Osteoblast (primary cell): ENCODE data around the gene LCLAT1. TPM values are rescaled to one million over a fixed set of nuclear protein-coding genes. Genes with fewer than 3 reads are reported as not detected.

ENCODE experiments used
- DNase-seq: peaks from one replicate; pipeline ENCODE4 v3.0.0; 2011; ENCODE audit warnings: low spot score, mixed read lengths; ENCODE audit not compliant: insufficient read length; ENCODE audit errors: missing footprints
- H2AFZ ChIP-seq: 2 replicates; pipeline ENCODE4 v1.6.0; 2011; ENCODE audit warnings: mild to moderate bottlenecking, low read length
- H3K27ac ChIP-seq: 2 replicates; pipeline ENCODE4 v1.5.1; 2011; ENCODE audit warnings: mild to moderate bottlenecking, low read depth, low read length, moderate library complexity
- H3K27me3 ChIP-seq: 2 replicates; pipeline ENCODE4 v1.6.0; 2012; ENCODE audit warnings: mild to moderate bottlenecking, control low read depth, inconsistent platforms, low read length, moderate library complexity; ENCODE audit not compliant: insufficient read depth
- H3K36me3 ChIP-seq: 2 replicates; pipeline ENCODE4 v1.5.1; 2011; ENCODE audit warnings: mild to moderate bottlenecking, low read length, control low read depth, moderate library complexity; ENCODE audit not compliant: insufficient read depth
- H3K4me1 ChIP-seq: 2 replicates; pipeline ENCODE4 v1.5.1; 2011; ENCODE audit warnings: mild to moderate bottlenecking, low read length, control low read depth, moderate library complexity; ENCODE audit not compliant: insufficient read depth
- H3K4me2 ChIP-seq: 2 replicates; pipeline ENCODE4 v1.6.0; 2011; ENCODE audit warnings: mild to moderate bottlenecking, low read length; ENCODE audit not compliant: insufficient read depth
- H3K4me3 ChIP-seq: fragments of 200-600 bp; sonication (generic); 3 replicates; pipeline ENCODE4 v1.5.1; 2012; ENCODE audit warnings: mild to moderate bottlenecking, low read length, inconsistent platforms; ENCODE audit not compliant: insufficient read depth
- H3K79me2 ChIP-seq: 2 replicates; pipeline ENCODE4 v1.6.0; 2012; ENCODE audit warnings: mild to moderate bottlenecking, low read length, control low read depth, inconsistent platforms; ENCODE audit not compliant: insufficient read depth
- H3K9me3 ChIP-seq: 2 replicates; pipeline ENCODE4 v1.5.1; 2011; ENCODE audit warnings: low read depth, low read length, control low read depth
- H4K20me1 ChIP-seq: 2 replicates; pipeline ENCODE4 v1.6.0; 2012; ENCODE audit warnings: mild to moderate bottlenecking, low read length, control low read depth; ENCODE audit not compliant: insufficient read depth
- total RNA-seq: library from RNA; depleted of rRNA; stranded (reverse); fragments of >200 nt; gene quantifications from 2 replicates; pipeline ENCODE4 v1.2.3, GENCODE V29; 2012
- TF ChIP-seq, protein P1 (sequence below): IDR thresholded peaks from 2 replicates; pipeline ENCODE4 v1.5.1; 2011; ENCODE audit warnings: mild to moderate bottlenecking, low read depth, low read length, moderate library complexity; ENCODE audit errors: extremely low read depth

The LCLAT1 gene
- total RNA-seq, 1 donor, result 29.7 TPM

DNA sequence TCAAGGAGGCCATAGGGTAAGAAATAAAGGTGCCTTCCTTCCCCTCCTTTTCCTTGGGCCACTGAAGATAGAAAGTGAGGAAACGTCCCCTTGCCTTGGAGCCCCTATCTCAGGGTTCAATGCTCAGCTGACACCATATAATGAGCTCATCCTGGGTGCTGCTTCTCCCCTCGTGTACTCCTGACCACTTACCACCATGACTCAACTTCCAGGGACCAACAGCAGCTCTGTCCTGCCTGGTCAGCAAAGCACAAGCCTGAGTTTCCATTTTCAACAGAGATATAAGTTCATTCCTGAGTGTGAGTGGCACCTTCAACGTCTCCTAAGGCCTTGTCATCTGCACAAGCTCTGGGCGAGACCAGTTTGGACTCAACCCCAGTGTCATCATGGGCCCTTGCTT, 209.0 kb downstream of the LCLAT1 start:
- Histone ChIP-seq H3K27me3 (no peaks in the 10 kb centered on the region), H3K27ac (peak overlapping the region; percentile 39), H3K36me3 (no peaks in the 10 kb centered on the region), H2AFZ (peak overlapping the region; percentile 17), H4K20me1 (no peaks in the 10 kb centered on the region), H3K9me3 (no peaks in the 10 kb centered on the region), H3K4me3 (no peak overlapping the region), H3K79me2 (no peaks in the 10 kb centered on the region), H3K4me1 (peaks cover 15% of the 10 kb centered on the region), H3K4me2 (no peak overlapping the region)
- TF ChIP-seq, protein P1, sequence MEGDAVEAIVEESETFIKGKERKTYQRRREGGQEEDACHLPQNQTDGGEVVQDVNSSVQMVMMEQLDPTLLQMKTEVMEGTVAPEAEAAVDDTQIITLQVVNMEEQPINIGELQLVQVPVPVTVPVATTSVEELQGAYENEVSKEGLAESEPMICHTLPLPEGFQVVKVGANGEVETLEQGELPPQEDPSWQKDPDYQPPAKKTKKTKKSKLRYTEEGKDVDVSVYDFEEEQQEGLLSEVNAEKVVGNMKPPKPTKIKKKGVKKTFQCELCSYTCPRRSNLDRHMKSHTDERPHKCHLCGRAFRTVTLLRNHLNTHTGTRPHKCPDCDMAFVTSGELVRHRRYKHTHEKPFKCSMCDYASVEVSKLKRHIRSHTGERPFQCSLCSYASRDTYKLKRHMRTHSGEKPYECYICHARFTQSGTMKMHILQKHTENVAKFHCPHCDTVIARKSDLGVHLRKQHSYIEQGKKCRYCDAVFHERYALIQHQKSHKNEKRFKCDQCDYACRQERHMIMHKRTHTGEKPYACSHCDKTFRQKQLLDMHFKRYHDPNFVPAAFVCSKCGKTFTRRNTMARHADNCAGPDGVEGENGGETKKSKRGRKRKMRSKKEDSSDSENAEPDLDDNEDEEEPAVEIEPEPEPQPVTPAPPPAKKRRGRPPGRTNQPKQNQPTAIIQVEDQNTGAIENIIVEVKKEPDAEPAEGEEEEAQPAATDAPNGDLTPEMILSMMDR, result no peak
- peak; percentile 68 for DNase-seq

DNA sequence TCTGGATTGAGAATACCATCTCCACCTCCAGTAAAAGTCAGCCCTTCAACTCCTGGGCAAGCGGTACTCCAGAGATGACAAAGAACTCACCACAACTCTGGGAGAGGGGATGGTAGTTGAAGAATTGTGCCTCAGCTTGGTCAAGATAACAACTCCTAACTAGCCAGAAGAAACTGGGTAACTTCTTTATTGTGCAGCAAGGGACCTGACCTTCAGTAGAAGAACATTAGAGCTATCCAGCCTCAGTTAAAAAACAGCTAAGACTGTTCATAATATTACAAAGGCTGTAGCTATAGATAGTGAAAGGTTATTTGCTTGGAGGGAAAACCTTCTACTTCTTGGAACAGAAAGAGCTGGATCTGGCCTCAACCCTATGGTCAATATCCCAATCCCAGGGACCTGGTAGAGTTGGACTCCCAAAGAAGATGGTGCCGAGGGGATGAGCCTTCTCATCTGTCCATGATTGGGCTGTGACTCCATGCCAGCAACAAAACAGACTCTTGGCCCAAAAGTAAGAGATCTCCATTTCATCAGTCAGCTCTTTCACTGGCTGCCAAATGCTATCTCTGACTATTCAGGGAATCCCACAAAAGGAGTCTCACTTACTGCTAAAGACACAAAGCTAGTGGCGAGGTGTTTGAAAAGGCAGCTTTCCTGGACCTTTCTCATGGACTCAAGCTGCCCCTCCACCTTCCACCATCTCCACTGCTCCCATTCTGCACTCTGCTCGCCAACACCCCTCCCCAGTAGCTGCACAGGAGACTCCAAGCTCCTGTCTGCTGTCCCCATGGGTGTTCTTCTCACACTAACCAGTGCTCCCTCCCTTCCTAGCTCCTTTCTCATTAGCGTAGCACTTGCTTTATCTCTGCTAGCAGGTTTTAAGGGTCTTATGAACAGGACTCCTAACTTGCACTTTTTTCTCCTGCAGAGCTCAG, 214.4 kb downstream of the LCLAT1 start:
- H3K27me3 ChIP-seq, result no peaks in the 10 kb centered on the region
- TF ChIP-seq, protein P1, result no peak
- H3K4me2 ChIP-seq, result no peak overlapping the region
- H3K27ac ChIP-seq, result no peak overlapping the region
- no peak for DNase-seq
- H4K20me1 ChIP-seq, result no peaks in the 10 kb centered on the region
- H3K4me3 ChIP-seq, result no peak overlapping the region
- no peak overlapping the region for H2AFZ ChIP-seq
- no peaks in the 10 kb centered on the region for H3K36me3 ChIP-seq
- H3K4me1 ChIP-seq, result peaks cover 26% of the 10 kb centered on the region
- no peaks in the 10 kb centered on the region for H3K79me2 ChIP-seq
- H3K9me3 ChIP-seq, result no peaks in the 10 kb centered on the region

DNA sequence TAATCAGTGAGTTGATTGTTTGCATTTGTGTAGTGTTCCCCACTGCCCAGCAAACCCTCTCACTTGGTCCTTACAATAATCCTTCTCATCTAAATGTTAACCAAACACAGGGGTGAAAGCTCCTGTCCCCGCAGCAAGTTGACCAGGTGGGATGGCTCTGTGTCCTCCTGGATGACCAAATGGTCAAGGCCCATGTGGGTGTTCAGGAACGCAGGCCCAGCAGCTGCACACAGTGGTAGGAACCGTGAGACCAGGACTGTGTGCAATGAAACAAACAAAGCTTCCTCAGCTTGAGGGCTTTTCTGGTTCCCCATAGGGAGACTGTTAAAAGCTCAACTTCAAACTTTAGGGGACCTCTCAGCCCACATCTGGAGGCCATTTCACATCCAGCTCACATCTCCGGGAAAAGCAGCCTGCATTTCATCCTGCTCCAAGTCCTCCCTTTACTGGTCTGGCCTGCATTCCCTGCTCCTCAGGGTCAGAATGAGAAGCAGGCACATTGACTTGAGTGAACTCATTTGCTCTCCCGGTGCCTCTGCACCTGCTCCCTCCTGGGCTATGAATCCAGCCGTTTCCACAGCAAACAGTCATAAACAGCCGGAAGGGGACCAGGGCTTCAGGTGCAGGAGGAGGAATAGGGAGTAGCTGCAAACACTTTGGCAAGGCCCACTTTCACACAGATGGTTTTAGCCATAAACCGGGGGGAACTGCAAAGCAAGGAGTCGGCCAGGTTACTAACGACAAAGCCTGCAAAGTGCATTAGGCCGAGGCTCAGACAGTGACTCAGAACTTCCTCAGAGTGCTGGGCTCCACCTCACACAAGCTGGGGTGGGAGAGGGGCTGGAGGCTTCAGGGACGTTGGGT, 215.5 kb downstream of the LCLAT1 start:
- H3K27me3 ChIP-seq, result no peaks in the 10 kb centered on the region
- peaks cover 27% of the 10 kb centered on the region for H3K4me1 ChIP-seq
- no peak overlapping the region for H3K4me3 ChIP-seq
- peak overlapping the region; percentile 33 for H2AFZ ChIP-seq
- TF ChIP-seq, protein P1, result no peak
- H3K27ac ChIP-seq, result no peak overlapping the region
- H3K36me3 ChIP-seq, result no peaks in the 10 kb centered on the region
- no peak for DNase-seq
- no peaks in the 10 kb centered on the region for H4K20me1 ChIP-seq
- H3K9me3 ChIP-seq, result no peaks in the 10 kb centered on the region
- H3K79me2 ChIP-seq, result no peaks in the 10 kb centered on the region
- no peak overlapping the region for H3K4me2 ChIP-seq

DNA sequence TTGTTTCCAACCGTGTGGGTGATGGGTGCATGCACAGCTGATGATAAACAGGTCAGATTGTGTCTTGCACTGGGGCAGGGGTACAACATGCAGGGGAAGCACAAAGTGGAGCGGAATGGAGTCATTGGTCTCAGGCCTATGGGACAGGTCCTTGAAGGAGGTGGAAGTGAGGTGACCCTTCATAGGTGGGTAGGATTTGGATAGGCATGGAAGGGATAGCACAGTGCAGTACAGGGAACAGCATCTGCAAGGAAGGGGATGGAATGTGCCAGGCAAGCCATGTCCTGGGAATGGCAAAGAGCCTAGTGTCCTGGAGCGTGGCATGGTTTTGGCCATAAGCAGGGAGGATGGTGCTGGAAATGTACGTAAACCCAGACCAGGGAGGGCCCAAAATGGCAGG, 216.3 kb downstream of the LCLAT1 start:
- Histone ChIP-seq H3K4me1 (peaks cover 27% of the 10 kb centered on the region), H3K9me3 (no peaks in the 10 kb centered on the region), H3K79me2 (no peaks in the 10 kb centered on the region), H3K27me3 (no peaks in the 10 kb centered on the region), H4K20me1 (no peaks in the 10 kb centered on the region), H3K4me3 (no peak overlapping the region), H2AFZ (no peak overlapping the region), H3K36me3 (no peaks in the 10 kb centered on the region), H3K4me2 (no peak overlapping the region), H3K27ac (no peak overlapping the region)
- TF ChIP-seq, protein P1, result no peak
- no peak for DNase-seq
